Fibroblast of the aortic adventitia (primary cell): ENCODE data around the gene RFX7. TPM values are rescaled to one million over a fixed set of nuclear protein-coding genes. Genes with fewer than 3 reads are reported as not detected.
A peak's percentile ranks its signal among the peaks of the same experiment; 100 is the strongest.

Experiments
- DNase-seq: peaks from one replicate; pipeline ENCODE4 v3.0.0-alpha.2; 2010; ENCODE audit warnings: low read depth
- H3K4me3 ChIP-seq: 2 replicates; pipeline ENCODE4 v1.5.1; 2011; ENCODE audit warnings: low read depth, mild to moderate bottlenecking, control low read depth, low read length, moderate library complexity
- total RNA-seq: library from RNA; depleted of rRNA; stranded (reverse); fragments of >200 nt; gene quantifications from 2 replicates; pipeline ENCODE4 v1.2.3, GENCODE V29; 2012; ENCODE audit warnings: low replicate concordance
- TF ChIP-seq, protein P1 (sequence below): IDR thresholded peaks from 2 replicates; pipeline ENCODE4 v1.5.1; 2011; ENCODE audit warnings: mild to moderate bottlenecking, low read length, control low read depth, inconsistent platforms; ENCODE audit not compliant: insufficient read depth

The RFX7 gene
- total RNA-seq, 1 donor: 9.5 TPM

- H3K4me3 ChIP-seq: no peak overlapping the region
- TF ChIP-seq, protein P1, sequence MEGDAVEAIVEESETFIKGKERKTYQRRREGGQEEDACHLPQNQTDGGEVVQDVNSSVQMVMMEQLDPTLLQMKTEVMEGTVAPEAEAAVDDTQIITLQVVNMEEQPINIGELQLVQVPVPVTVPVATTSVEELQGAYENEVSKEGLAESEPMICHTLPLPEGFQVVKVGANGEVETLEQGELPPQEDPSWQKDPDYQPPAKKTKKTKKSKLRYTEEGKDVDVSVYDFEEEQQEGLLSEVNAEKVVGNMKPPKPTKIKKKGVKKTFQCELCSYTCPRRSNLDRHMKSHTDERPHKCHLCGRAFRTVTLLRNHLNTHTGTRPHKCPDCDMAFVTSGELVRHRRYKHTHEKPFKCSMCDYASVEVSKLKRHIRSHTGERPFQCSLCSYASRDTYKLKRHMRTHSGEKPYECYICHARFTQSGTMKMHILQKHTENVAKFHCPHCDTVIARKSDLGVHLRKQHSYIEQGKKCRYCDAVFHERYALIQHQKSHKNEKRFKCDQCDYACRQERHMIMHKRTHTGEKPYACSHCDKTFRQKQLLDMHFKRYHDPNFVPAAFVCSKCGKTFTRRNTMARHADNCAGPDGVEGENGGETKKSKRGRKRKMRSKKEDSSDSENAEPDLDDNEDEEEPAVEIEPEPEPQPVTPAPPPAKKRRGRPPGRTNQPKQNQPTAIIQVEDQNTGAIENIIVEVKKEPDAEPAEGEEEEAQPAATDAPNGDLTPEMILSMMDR: peak; percentile 52
- DNase-seq: peak; percentile 81
These were observed 5.4 kb upstream of the RFX7 start for GRCh38 chr15:56249092-56249491.

DNA sequence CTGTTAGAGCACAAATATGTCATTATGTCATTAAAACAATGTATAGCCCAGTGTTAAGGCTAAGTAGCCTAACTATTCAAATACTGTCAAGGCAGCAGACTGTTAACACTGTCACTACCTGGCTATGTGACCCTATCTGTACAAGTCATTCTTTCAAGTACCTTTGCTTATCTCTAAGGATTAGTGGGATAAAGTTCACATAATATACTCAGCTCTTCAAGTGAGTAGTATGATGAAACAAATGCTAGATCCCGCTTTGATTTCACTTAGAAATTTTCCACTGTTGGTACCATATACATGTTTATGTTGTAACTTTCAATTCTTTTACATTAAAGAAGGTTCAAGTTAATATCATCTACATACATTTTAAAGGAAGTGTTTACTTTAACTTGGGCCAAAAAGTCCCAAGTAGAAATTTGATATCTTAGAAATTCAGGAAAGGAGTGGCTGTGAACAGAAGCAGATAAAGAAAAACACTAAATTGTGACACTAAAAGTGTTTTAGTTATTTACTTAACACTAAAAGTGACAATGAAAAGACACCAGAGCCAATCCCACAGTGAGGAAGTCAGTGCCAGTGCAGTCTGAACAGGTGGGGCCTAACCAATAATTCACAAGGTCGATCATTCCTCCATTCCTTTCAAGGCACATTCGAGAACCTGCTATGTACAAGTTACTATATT, 4.8 kb upstream of the RFX7 start:
- H3K4me3 ChIP-seq: no peak overlapping the region
- TF ChIP-seq, protein P1: no peak
- DNase-seq: no peak

DNA sequence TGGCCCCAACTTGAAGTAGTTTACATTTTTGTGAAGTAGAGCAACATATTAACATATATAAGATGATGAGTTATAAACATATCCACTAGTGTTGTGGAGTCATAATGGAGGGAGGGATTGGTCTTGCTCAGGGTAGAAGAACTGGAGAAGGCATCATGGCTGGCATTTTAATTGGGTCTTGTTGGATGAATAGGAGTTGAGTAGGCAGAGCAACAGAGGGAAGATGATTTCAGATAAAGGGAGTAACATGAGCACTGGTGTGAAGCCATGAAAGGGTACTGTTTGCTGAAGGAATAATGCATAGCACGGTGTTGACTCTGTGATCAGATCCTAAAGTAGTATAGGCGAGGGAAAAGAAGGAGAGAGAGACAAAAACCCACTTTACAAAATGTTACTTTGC, 3.6 kb upstream of the RFX7 start:
- TF ChIP-seq, protein P1: no peak
- DNase-seq: no peak
- no peak overlapping the region for H3K4me3 ChIP-seq

DNA sequence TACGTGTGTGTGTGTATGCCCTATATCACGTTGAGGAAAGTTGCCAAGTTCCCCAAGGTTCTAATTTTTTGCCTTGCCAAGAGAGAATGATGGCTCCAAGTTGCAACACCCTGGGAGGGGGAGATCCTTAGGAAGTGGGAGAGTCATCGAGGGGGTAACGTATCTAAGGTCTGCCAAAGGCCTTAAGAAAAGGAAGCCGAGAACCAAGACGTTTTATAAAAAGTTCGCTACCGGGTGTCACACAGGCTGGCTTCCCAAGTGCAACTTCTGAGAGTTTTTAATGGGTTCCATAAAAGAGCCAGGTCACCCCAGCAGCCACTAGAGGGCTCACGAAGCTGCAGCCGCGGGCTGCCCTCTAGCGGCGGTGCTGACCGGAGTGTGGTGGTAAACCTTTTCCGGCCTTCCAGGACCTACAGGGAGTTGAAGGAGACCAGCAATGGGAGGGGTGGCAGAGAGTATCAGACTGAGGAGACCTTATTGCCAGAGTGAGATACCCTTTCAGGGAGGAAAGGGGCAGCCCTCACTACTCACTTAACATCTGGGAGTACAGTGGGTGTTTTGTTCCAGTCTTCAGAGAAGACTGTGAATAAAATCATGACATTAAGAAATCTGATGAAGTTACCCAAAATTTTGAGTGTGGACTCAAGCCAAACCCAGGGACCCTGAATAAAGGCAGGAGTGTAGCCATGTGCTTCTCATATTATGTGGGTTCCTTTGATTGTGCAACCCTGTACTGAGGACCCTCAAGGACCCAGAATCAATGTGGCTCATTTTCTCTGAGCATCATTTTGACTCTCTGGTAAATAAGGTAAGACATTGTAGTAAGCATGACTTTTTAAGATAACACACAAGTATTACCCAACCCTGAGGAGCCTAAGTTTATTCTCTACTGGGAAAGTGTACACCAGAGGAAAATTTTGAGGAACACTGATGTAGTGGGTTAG, 2.5 kb upstream of the RFX7 start:
- peak; percentile 89 for DNase-seq
- H3K4me3 ChIP-seq: peak overlapping the region; percentile 53
- TF ChIP-seq, protein P1: peak; percentile 100

DNA sequence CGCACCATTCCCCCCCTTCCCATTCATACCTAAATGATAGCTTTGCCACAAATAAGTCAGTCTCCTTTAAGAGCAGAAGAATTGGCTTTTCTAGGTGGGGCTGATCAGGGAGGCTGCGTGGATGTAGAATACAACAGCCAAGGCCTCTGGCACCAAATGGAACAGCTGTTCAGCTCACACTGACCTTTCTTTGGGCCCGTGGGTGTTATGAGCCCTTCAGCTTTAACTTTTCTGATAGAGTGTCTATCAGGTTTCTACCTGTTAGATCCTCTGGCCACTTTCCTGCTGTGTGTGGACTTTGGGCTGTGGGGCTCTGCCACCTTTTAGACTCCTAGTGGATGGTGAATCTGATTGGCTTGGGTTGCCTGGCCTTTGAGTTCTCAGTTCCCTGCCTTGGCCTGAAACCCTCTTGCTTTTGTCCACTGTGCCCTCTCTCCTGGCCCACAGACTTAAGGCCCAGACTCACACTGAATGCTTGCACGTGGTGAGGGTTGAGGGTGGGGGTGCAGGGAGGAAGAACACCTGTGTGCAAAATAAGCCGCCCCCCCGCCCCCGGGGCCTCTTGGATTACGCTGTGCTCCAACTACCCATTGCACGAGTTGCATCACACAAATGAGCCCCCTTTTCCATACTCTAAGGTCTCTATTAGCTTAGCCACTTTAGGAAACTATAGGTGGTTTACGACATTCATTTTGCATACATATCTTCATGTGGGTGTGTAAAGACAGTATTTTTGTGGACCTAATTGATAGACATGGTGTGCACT, 1.3 kb upstream of the RFX7 start:
- peak overlapping the region; percentile 78 for H3K4me3 ChIP-seq
- DNase-seq: peak; percentile 47
- TF ChIP-seq, protein P1: no peak

GRCh38 chr15:56244038-56244810, 545 bp upstream of the RFX7 start:
- peak overlapping the region; percentile 78 for H3K4me3 ChIP-seq
- peak; percentile 74 for DNase-seq
- TF ChIP-seq, protein P1: no peak
